ENCODE data around the gene DRC7.

The DRC7 gene

DNA sequence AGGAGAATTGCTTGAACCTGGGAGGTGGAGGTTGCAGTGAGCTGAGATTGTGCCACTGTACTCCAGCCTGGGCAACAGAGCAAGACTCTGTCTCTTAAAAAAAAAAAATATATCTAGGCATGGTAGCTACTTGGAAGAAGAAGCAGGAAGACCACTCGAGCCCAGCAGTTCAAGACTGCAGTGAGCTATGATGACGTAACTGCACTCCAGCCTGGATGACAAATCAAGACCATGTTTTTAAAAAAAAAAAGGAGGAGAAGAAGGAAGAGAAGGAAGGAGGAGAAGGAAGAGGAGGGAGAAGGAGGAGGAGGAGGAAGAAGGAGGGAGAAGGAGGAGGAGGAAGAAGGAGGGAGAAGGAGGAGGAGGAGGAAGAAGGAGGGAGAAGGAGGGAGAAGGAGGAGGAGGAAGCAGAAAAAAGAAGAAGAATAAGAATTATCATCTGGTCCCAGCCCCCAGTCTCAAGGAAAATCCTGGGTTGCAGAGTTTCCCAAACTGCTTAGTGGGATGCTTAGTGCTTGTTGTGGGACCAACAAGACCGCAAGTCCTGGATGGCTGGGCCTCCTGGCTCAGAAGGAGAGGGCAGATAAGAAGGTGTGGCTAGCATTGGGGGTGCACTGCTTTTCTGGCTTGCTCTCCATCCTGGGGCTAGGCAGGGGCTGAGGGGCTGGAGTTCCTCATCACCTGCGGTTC is 3.7 kb upstream of the DRC7 start:
- no peak overlapping the region for H3K27ac ChIP-seq (ENCODE audit: low read length)
- H3K4me2 ChIP-seq (ENCODE audit: low read length): no peak overlapping the region
- no peaks in the 10 kb centered on the region for H4K20me1 ChIP-seq (ENCODE audit: insufficient read depth, low read length)
- 0 out of 2 replicates have a peak, but pooled peaks cover 3% of the 10 kb centered on the region for H3K4me1 ChIP-seq (ENCODE audit: low read length)
- TF ChIP-seq, protein P1, sequence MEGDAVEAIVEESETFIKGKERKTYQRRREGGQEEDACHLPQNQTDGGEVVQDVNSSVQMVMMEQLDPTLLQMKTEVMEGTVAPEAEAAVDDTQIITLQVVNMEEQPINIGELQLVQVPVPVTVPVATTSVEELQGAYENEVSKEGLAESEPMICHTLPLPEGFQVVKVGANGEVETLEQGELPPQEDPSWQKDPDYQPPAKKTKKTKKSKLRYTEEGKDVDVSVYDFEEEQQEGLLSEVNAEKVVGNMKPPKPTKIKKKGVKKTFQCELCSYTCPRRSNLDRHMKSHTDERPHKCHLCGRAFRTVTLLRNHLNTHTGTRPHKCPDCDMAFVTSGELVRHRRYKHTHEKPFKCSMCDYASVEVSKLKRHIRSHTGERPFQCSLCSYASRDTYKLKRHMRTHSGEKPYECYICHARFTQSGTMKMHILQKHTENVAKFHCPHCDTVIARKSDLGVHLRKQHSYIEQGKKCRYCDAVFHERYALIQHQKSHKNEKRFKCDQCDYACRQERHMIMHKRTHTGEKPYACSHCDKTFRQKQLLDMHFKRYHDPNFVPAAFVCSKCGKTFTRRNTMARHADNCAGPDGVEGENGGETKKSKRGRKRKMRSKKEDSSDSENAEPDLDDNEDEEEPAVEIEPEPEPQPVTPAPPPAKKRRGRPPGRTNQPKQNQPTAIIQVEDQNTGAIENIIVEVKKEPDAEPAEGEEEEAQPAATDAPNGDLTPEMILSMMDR (IDR thresholded peaks at IDR 0.05; ENCODE audit: low read depth, low read length): no peak
- TF ChIP-seq EZH2phosphoT487 (IDR thresholded peaks at IDR 0.05; ENCODE audit: low read depth): no peak
- no peaks in the 10 kb centered on the region for H3K9me3 ChIP-seq (ENCODE audit: insufficient read depth, low read length)
- no peak overlapping the region for H3K4me3 ChIP-seq (ENCODE audit: low read length)
- H3K27me3 ChIP-seq (ENCODE audit: low read depth, low read length): 0 out of 2 replicates have a peak, but pooled peaks cover 7% of the 10 kb centered on the region
- no peak overlapping the region for H3K9ac ChIP-seq (ENCODE audit: low read length)
- H3K36me3 ChIP-seq (replicated peaks; ENCODE audit: low read depth, low read length): no peaks in the 10 kb centered on the region
- no peaks in the 10 kb centered on the region for H3K79me2 ChIP-seq (ENCODE audit: low read length)
- no peak overlapping the region for H2AFZ ChIP-seq (ENCODE audit: low read depth, low read length)

- no peaks in the 10 kb centered on the region for H3K9me3 ChIP-seq (ENCODE audit: insufficient read depth, low read length)
- H3K4me2 ChIP-seq (ENCODE audit: low read length): no peak overlapping the region
- TF ChIP-seq EZH2phosphoT487 (IDR thresholded peaks at IDR 0.05; ENCODE audit: low read depth): no peak
- TF ChIP-seq, protein P1 (IDR thresholded peaks at IDR 0.05; ENCODE audit: low read depth, low read length): no peak
- H3K79me2 ChIP-seq (ENCODE audit: low read length): no peaks in the 10 kb centered on the region
- no peaks in the 10 kb centered on the region for H3K36me3 ChIP-seq (replicated peaks; ENCODE audit: low read depth, low read length)
- H3K4me3 ChIP-seq (ENCODE audit: low read length): no peak overlapping the region
- H4K20me1 ChIP-seq (ENCODE audit: insufficient read depth, low read length): no peaks in the 10 kb centered on the region
- H3K27me3 ChIP-seq (ENCODE audit: low read depth, low read length): 0 out of 2 replicates have a peak, but pooled peaks cover 2% of the 10 kb centered on the region
- no peak overlapping the region for H3K9ac ChIP-seq (ENCODE audit: low read length)
- H3K4me1 ChIP-seq (ENCODE audit: low read length): 0 out of 2 replicates have a peak, but pooled peaks cover 3% of the 10 kb centered on the region
- no peak overlapping the region for H3K27ac ChIP-seq (ENCODE audit: low read length)
- H2AFZ ChIP-seq (ENCODE audit: low read depth, low read length): no peak overlapping the region
Observed at GRCh38 chr16:57692636-57693035, 2.0 kb upstream of the DRC7 start.

GRCh38 chr16:57693550-57693949 is 1.1 kb upstream of the DRC7 start:
- no peaks in the 10 kb centered on the region for H4K20me1 ChIP-seq (ENCODE audit: insufficient read depth, low read length)
- no peak overlapping the region for H3K9ac ChIP-seq (ENCODE audit: low read length)

GRCh38 chr16:57694231-57694724 is 328 bp upstream of the DRC7 start:
- Histone ChIP-seq H2AFZ (ENCODE audit: low read depth, low read length) (0 out of 2 replicates have a peak overlapping the region, but pooled peaks have one; percentile 65), H3K4me1 (ENCODE audit: low read length) (0 out of 2 replicates have a peak, but pooled peaks cover 3% of the 10 kb centered on the region), H3K79me2 (ENCODE audit: low read length) (no peaks in the 10 kb centered on the region), H3K9ac (ENCODE audit: low read length) (no peak overlapping the region), H3K4me2 (ENCODE audit: low read length) (peak overlapping the region; percentile 78), H3K4me3 (ENCODE audit: low read length) (peak overlapping the region; percentile 76), H3K36me3 (replicated peaks; ENCODE audit: low read depth, low read length) (no peaks in the 10 kb centered on the region), H3K27ac (ENCODE audit: low read length) (no peak overlapping the region), H4K20me1 (ENCODE audit: insufficient read depth, low read length) (no peaks in the 10 kb centered on the region), H3K27me3 (ENCODE audit: low read depth, low read length) (0 out of 2 replicates have a peak, but pooled peaks cover 2% of the 10 kb centered on the region), H3K9me3 (ENCODE audit: insufficient read depth, low read length) (no peaks in the 10 kb centered on the region)
- TF ChIP-seq EZH2phosphoT487 (IDR thresholded peaks at IDR 0.05; ENCODE audit: low read depth): no peak
- TF ChIP-seq, protein P1 (IDR thresholded peaks at IDR 0.05; ENCODE audit: low read depth, low read length): no peak

More at GRCh38 chr16:57693550-57693949, 1.1 kb upstream of the DRC7 start:
- H3K27me3 ChIP-seq (ENCODE audit: low read depth, low read length): 0 out of 2 replicates have a peak, but pooled peaks cover 2% of the 10 kb centered on the region
- H2AFZ ChIP-seq (ENCODE audit: low read depth, low read length): no peak overlapping the region
- H3K36me3 ChIP-seq (replicated peaks; ENCODE audit: low read depth, low read length): no peaks in the 10 kb centered on the region
- no peaks in the 10 kb centered on the region for H3K9me3 ChIP-seq (ENCODE audit: insufficient read depth, low read length)
- no peak overlapping the region for H3K4me2 ChIP-seq (ENCODE audit: low read length)
- no peak overlapping the region for H3K4me3 ChIP-seq (ENCODE audit: low read length)
- no peak overlapping the region for H3K27ac ChIP-seq (ENCODE audit: low read length)
- no peaks in the 10 kb centered on the region for H3K79me2 ChIP-seq (ENCODE audit: low read length)
- 0 out of 2 replicates have a peak, but pooled peaks cover 3% of the 10 kb centered on the region for H3K4me1 ChIP-seq (ENCODE audit: low read length)
- no peak for TF ChIP-seq EZH2phosphoT487 (IDR thresholded peaks at IDR 0.05; ENCODE audit: low read depth)
- TF ChIP-seq, protein P1 (IDR thresholded peaks at IDR 0.05; ENCODE audit: low read depth, low read length): no peak

All from OCI-LY3 (cell line).